Fibroblast of lung (primary cell): Measurements from ENCODE around the gene CMC2. TPM values are rescaled to one million over a fixed set of nuclear protein-coding genes. Genes with fewer than 3 reads are reported as not detected.

Experiments
- DNase-seq, 2 donors: peaks; one replicate each; pipeline versions ENCODE4 v3.0.0 to v3.0.0-alpha.2; 2010; ENCODE audit warnings: low read depth in 2 of 2
- H2AFZ ChIP-seq: 2 replicates; pipeline ENCODE4 v1.5.1; 2012; ENCODE audit warnings: low read length, control low read depth, inconsistent platforms
- H3K27ac ChIP-seq: 2 replicates; pipeline ENCODE4 v1.5.1; 2011; ENCODE audit warnings: low read length, control low read depth; ENCODE audit not compliant: insufficient read depth
- H3K27me3 ChIP-seq: 2 replicates; pipeline ENCODE4 v1.5.1; 2011; ENCODE audit warnings: mild to moderate bottlenecking, low read length; ENCODE audit not compliant: control insufficient read depth, insufficient read depth
- H3K36me3 ChIP-seq: 2 replicates; pipeline ENCODE4 v1.5.1; 2011; ENCODE audit warnings: low read length; ENCODE audit not compliant: control insufficient read depth, insufficient read depth
- H3K4me1 ChIP-seq: 2 replicates; pipeline ENCODE4 v1.5.1; 2011; ENCODE audit warnings: low read length; ENCODE audit not compliant: control insufficient read depth, insufficient read depth; ENCODE audit errors: extremely low read depth
- H3K4me2 ChIP-seq: 2 replicates; pipeline ENCODE4 v1.5.1; 2011; ENCODE audit warnings: low read length, control low read depth; ENCODE audit not compliant: insufficient read depth; ENCODE audit errors: extremely low read depth
- H3K4me3 ChIP-seq, 4 experiments: fragments of 200-600 bp in 1 of 4; sonication (generic) in 1 of 4; replicated peaks in 1 of 4; 2 replicates each; pipeline ENCODE4 v1.5.1; 2011 to 2016; ENCODE audit warnings: low read length in 4 of 4, low read depth in 3 of 4, mild to moderate bottlenecking in 3 of 4, control low read depth in 2 of 4, inconsistent platforms in 1 of 4, mixed read lengths in 1 of 4; ENCODE audit not compliant: insufficient read depth in 1 of 4; ENCODE audit errors: control extremely low read depth in 1 of 4
- H3K79me2 ChIP-seq: 2 replicates; pipeline ENCODE4 v1.5.1; 2012; ENCODE audit warnings: mild to moderate bottlenecking, low read length, inconsistent platforms; ENCODE audit not compliant: control insufficient read depth, insufficient read depth
- H3K9ac ChIP-seq: 2 replicates; pipeline ENCODE4 v1.5.1; 2011; ENCODE audit warnings: mild to moderate bottlenecking, low read length, control low read depth; ENCODE audit not compliant: insufficient read depth
- H3K9me3 ChIP-seq: 2 replicates; pipeline ENCODE4 v1.5.1; 2012; ENCODE audit warnings: low read depth, low read length; ENCODE audit not compliant: control insufficient read depth, insufficient read depth
- H4K20me1 ChIP-seq: 2 replicates; pipeline ENCODE4 v1.5.1; 2011; ENCODE audit warnings: low read length; ENCODE audit not compliant: control insufficient read depth, insufficient read depth; ENCODE audit errors: extremely low read depth
- EZH2 ChIP-seq: IDR thresholded peaks from 2 replicates; pipeline ENCODE4 v1.5.1; 2012; ENCODE audit warnings: low read length, control low read depth, mild to moderate bottlenecking; ENCODE audit errors: missing control alignments
- polyA plus RNA-seq, 2 donors: library from polyadenylated mRNA; depleted of rRNA in 1 of 2; stranded (reverse) in 1 of 2; unstranded in 1 of 2; fragments of >200 nt; gene quantifications; 2 replicates each; pipeline ENCODE4 v1.2.1, GENCODE V29; 2011 to 2012; ENCODE audit warnings: missing spikeins in 1 of 2
- total RNA-seq: library from RNA; depleted of rRNA; stranded (reverse); fragments of >200 nt; gene quantifications from 2 replicates; pipeline ENCODE4 v1.2.1, GENCODE V29; 2014
- TF ChIP-seq, protein P1 (sequence below), 2 donors: IDR thresholded peaks in 1 of 2; conservative IDR thresholded peaks in 1 of 2; 1 replicate in 1 of 2; 2 replicates in 1 of 2; pipeline ENCODE4 v1.5.1; 2011 to 2012; ENCODE audit warnings: low read length in 2 of 2, control low read depth in 1 of 2, inconsistent platforms in 1 of 2, low read depth in 1 of 2, mild to moderate bottlenecking in 1 of 2

CMC2 gene
- total and polyA plus RNA-seq, 2 donors (not counting 1 experiment from before 2014, with no cell fraction given) = 70.5 to 77.3 TPM

DNA sequence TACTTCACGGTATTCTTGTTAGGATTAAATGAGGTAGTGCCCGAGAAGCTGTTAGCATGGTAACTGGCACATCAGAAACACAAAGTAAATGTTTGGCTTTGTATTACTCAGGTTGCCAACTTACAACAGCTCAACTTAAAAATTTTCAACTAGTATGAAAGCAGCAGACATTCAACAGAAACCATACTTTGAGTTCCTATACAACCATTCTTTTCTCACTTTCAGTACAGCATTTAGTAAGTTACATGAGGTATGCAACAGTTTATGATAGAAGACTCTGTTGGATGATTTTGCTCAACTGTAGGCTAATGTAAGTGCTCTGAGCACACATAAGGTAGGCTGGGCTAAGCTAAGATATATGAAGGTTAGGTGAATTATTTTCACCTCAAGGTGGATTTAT lies 8.0 kb upstream of the CMC2 start:
- no peak overlapping the region for H3K9ac ChIP-seq
- no peak for DNase-seq
- no peak overlapping the region for H3K4me3 ChIP-seq
- H3K4me1 ChIP-seq = no peaks in the 10 kb centered on the region
- peaks cover 5% of the 10 kb centered on the region for H3K36me3 ChIP-seq
- H3K4me2 ChIP-seq = no peak overlapping the region
- TF ChIP-seq, protein P1, sequence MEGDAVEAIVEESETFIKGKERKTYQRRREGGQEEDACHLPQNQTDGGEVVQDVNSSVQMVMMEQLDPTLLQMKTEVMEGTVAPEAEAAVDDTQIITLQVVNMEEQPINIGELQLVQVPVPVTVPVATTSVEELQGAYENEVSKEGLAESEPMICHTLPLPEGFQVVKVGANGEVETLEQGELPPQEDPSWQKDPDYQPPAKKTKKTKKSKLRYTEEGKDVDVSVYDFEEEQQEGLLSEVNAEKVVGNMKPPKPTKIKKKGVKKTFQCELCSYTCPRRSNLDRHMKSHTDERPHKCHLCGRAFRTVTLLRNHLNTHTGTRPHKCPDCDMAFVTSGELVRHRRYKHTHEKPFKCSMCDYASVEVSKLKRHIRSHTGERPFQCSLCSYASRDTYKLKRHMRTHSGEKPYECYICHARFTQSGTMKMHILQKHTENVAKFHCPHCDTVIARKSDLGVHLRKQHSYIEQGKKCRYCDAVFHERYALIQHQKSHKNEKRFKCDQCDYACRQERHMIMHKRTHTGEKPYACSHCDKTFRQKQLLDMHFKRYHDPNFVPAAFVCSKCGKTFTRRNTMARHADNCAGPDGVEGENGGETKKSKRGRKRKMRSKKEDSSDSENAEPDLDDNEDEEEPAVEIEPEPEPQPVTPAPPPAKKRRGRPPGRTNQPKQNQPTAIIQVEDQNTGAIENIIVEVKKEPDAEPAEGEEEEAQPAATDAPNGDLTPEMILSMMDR (conservative IDR thresholded peaks at IDR 0.05 in 1 of 2, IDR thresholded peaks at IDR 0.05 in 1 of 2; ENCODE audit: low read depth in 1 of 2, low read length in 2 of 2) = no peak
- no peak for TF ChIP-seq EZH2
- H3K79me2 ChIP-seq = peaks cover 16% of the 10 kb centered on the region
- no peaks in the 10 kb centered on the region for H4K20me1 ChIP-seq
- H3K27ac ChIP-seq = no peak overlapping the region
- no peaks in the 10 kb centered on the region for H3K9me3 ChIP-seq
- no peak overlapping the region for H2AFZ ChIP-seq
- no peaks in the 10 kb centered on the region for H3K27me3 ChIP-seq

DNA sequence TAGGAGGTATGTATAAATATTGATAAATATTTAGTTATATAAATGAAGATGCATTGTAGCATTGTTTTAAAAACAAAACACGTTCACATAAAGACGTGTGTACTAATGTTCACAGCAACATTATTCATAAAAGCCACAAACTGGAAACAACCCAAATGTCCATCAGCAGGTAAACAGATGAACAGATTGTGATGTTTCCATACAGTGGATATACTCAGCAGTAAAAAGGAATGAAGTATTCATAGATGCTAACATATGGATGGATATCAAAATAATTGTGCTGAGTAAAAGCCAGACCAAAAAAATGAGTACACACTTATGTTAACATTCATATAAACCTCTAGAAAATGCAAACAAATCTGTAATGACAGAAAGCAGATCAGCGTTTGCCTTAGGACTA lies 6.3 kb upstream of the CMC2 start:
- no peaks in the 10 kb centered on the region for H3K9me3 ChIP-seq
- no peak overlapping the region for H3K27ac ChIP-seq
- H3K79me2 ChIP-seq = peaks cover 33% of the 10 kb centered on the region
- H3K27me3 ChIP-seq = no peaks in the 10 kb centered on the region
- H3K4me1 ChIP-seq = no peaks in the 10 kb centered on the region
- H3K4me2 ChIP-seq = no peak overlapping the region
- peaks cover 5% of the 10 kb centered on the region for H3K36me3 ChIP-seq
- TF ChIP-seq EZH2 = no peak
- TF ChIP-seq, protein P1 (conservative IDR thresholded peaks at IDR 0.05 in 1 of 2, IDR thresholded peaks at IDR 0.05 in 1 of 2; ENCODE audit: low read depth in 1 of 2, low read length in 2 of 2) = no peak
- no peak overlapping the region for H3K9ac ChIP-seq
- DNase-seq = no peak
- H4K20me1 ChIP-seq = no peaks in the 10 kb centered on the region
- no peak overlapping the region for H3K4me3 ChIP-seq
- H2AFZ ChIP-seq = no peak overlapping the region

DNA sequence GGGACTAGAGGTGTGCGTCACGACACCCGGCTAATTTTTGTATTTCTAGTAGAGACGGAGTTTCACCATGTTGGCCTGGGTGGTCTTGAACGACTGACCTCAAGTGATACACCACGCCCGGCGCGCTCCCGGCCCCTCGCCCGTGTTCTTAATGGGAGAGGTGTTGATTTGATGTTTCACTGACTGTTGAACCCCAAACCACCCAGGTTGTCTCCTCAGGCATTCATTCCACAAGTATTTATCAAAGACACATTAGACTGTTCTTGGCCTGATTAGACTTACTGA lies 1.8 kb upstream of the CMC2 start:
- peak overlapping the region; percentile 100 for H3K27ac ChIP-seq
- no peak overlapping the region for H2AFZ ChIP-seq
- TF ChIP-seq, protein P1 (conservative IDR thresholded peaks at IDR 0.05 in 1 of 2, IDR thresholded peaks at IDR 0.05 in 1 of 2; ENCODE audit: low read depth in 1 of 2, low read length in 2 of 2) = no peak
- TF ChIP-seq EZH2 = no peak
- H3K9me3 ChIP-seq = no peaks in the 10 kb centered on the region
- no peaks in the 10 kb centered on the region for H4K20me1 ChIP-seq
- H3K36me3 ChIP-seq = no peaks in the 10 kb centered on the region
- H3K9ac ChIP-seq = no peak overlapping the region
- peaks cover 67% of the 10 kb centered on the region for H3K79me2 ChIP-seq
- H3K4me3 ChIP-seq = peak overlapping the region in 2 of 4 experiments; percentile 85 to 97
- H3K4me2 ChIP-seq = peak overlapping the region; percentile 83
- H3K27me3 ChIP-seq = no peaks in the 10 kb centered on the region
- DNase-seq = peak in 1 of 2 donors; percentile 1
- H3K4me1 ChIP-seq = peaks cover 2% of the 10 kb centered on the region
